GM18526 (cell line): ENCODE measurements around the gene VCL.

ENCODE experiments used
- POLR2A ChIP-seq: IDR thresholded peaks from 3 replicates; pipeline ENCODE4 v1.6.1; 2011; ENCODE audit not compliant: insufficient read length; ENCODE audit errors: extremely low read depth

The VCL gene

DNA sequence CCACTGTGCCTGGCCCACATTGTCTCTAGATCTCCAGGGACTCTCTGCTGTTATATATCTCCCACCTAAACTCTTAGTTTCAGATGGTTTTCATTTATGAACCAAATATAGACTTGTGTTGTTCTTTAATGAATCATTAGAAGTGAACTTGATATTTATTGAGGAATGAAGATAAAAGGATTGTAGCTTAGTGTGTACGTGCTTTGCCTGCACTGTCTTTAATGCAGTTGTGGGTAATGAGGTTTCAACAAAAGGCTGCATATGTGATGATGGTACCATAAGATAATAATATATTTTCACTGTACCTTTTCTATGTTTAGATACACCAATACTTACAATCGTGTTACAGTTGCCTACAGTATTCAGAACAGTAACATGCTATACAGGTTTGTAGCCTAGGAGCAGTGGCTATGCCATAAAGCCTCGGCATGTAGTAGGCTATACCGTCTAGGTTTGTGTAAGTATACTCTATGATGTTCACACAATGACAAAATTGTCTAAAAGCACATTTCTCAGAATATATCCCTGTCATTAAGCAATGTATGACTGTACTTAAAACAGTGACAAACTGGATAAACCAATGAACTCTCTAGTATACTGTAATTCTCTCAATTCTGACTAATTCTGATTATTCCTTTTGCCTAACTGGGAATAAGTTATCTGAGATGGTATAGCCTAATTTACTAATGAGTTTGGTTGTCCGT, 25.2 kb downstream of the VCL start:
- no peak for TF ChIP-seq POLR2A

DNA sequence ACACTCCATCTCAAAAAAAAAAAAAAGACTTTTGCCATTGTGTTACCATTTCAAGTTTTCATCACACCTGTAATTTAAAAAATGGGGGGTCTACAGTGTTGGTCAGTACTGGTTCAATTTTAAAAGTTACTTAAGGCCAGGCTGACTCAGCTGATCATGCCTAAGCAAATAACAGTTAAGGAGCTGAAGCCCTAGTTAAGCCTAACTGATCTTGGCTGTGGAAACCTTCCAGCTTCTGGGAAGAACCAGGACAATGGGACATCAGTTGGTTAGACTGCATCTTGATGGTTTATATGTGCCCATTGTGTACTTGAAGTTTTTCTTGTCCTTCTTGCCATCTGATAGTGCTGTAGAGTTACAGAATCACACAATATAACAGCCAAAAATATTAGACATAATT, 26.7 kb downstream of the VCL start:
- TF ChIP-seq POLR2A: no peak

DNA sequence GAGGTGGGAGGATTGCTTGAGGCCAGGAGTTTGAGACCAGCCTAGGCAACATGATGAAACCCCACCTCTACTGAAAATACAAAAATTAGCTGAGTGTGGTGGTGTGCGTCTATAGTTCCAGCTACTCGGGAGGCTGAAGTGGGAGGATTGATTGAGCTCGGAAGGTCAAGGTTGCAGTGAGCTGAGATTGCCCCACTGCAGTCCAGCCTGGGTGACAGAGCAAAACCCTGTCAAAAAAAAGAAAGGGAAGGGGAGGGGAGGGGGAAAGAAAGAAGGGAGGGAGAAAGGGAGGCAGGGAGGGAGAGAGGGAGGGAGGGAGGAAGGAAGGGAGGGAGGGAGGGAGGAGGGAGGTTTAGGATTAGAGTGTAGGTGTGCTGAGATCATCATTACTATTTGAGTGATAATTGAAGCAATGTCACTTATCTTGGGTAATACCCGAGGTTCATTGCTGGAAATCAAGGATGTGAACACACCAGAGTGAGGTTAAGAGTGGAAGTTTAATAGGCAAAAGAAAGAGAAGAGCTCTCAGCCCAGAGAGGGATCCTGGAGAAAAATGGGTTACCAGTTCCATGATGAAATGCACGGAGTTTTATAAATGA, 27.6 kb downstream of the VCL start:
- no peak for TF ChIP-seq POLR2A

DNA sequence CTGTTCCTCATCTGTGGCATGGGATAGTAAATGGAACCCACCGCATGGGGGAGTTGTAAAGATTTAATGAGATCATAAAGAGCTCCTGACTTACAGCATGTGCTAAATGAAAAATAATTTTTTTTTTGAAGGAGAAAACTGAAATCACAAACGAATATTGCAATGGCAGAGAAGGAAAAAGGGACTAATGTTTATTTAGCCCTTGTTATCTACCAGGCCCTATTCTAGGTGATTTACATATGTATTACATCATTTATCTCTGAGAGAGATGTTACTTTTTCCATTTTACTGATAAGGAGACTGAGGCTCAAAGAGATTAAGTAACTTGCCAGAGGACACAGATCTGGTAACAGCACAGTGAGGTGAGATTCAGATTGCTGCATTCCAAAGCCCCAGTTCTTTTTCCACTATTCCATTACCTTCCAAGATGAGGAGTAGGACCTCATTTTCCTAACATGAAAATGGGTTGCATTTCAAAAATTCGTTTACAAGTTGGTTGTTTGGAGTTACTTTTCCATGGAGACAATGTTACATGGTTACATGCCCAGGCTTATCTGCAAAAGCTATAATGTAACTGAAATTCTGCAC, 28.6 kb downstream of the VCL start:
- TF ChIP-seq POLR2A: no peak

DNA sequence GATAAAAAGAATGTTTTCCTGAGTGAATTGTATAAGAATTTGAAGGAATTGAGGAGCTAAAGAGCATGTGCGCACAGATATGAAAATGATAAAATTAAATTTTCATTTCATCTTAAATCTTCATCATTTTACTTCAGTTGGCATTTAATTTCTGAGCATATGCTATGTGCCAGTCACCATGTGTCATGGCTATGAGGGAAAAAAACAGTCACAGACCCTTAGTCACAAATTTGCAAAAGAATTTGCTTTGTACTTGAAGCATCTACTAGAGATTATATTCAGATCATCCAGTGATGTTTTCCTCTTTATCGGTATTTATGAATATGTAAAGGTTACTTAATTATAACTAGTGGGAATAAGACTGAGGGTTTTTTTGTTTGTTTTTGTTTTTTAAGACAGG, 29.8 kb downstream of the VCL start:
- no peak for TF ChIP-seq POLR2A

DNA sequence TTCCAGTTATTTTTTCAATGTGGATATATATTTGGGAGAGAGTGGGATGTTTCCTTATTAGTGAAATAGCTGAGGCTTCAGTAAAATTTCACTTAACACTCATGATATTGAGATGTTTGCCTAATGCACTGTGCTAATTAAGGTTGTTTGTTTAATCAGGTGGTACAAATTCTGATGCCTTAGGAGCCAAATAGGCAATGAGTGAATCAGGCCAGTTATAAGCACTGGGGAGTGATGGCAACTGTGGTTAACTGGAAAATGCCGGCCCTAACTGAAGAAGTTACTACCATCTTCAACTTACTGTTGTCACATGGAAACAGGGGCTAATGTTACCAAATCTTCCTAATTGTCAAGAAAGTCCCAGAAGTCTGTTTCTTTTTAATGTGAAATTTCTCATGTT, 32.0 kb downstream of the VCL start:
- TF ChIP-seq POLR2A: no peak

DNA sequence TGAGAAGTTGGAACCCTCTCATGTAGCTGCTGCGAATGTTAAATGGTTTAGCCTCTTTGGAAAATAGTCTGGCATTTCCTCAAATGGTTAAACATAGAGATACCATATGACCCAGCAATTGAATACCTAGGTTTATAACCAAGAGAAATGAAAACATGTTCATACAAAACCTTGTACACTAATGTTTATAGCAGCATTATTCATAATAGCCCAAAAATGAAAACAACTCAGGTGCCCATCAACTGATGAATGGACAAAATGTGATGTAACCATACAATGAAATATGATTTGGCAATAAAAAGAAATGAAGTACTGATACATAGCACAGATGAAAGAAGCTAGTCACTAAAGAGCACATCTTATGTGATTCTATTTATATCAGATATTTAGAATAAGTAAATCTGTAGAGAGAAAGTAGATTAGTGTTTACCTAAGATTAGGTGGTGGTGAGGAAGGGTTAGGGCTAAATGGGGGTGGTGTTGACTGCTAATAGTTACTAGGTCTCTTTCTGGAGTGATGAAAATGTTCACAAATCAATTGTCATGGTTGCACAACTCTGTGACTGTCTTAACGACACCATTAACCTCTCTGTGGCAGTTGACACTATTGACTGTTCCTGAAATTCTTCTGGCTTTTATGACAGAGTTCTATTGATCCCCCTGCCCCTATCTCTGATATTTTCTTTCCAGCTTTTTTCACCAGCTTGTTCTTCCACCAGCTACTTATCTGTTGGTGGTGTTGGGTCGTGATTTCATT, 35.2 kb downstream of the VCL start:
- TF ChIP-seq POLR2A: no peak

DNA sequence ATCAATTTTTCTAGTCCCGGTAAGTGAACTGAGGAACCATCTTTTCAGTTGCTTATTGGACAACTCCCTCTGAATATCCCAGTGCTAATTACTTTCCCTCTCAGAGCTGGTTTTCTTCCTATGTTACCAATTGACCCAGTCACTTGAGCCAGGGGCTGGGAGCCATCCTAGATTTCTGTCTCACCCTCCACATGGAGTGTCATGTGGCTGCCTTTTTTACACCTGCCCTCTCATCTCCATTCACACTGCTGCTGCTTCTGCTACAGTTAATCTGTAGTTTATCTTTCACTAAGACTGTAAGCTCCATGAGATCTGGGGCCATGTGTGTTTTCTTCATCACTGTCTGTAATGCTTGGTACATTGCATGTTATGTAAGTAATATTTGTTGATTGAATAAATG, 35.8 kb downstream of the VCL start:
- no peak for TF ChIP-seq POLR2A

DNA sequence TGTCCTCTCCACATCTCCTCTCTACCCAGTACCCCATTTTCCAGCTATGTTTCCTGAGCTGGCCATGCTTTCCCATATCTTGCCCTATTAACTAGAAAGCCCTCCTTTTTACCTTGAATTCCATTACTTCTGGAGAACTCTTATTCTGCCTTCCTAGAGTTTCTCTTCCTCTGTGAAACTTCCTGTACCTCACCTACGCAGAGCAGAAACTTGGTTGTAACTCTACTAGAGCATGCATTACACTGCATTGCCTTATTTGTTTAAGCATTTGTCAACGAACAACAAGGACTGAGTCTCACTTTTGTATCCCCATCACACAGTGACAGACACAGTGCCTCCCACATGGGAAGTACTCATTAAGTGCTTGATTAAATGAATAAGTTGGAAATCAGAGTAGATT, 36.4 kb downstream of the VCL start:
- no peak for TF ChIP-seq POLR2A

DNA sequence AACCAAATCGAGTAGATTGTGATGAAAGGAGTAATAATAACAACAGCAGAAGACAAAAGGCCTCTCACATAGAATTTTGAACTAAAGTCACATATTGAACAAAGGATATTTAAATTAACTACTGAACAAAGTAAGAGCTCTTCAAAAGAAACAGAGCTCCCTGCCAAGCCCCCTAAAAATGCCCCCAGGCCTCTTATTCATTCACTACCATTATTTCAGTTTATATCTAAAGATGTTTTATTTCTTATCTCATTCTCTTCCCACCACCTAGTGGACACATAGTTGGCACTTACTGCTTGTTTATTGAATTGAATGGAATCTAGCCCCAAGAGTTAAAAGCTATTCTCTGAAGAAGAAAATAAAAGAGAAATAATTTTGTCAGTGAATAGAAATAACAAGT, 37.4 kb downstream of the VCL start:
- TF ChIP-seq POLR2A: no peak

DNA sequence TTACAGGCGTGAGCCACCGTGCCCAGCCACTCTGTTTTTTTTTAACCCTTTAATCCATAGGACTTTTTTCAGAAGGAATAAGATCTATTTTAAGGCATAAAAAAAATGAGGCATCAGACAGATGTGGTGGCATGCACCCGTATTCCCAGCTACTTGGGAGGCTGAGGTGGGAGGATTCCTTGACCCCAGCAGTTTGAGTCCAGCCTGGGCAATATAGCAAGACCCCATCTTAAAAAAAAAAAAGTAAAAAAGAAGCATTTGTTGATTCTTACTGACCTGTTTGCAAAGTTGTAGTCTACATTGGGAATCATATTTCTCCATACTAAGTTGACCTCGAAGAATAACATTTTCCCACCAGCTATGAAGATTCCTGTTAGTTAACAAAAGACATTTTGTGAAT, 38.6 kb downstream of the VCL start:
- no peak for TF ChIP-seq POLR2A

DNA sequence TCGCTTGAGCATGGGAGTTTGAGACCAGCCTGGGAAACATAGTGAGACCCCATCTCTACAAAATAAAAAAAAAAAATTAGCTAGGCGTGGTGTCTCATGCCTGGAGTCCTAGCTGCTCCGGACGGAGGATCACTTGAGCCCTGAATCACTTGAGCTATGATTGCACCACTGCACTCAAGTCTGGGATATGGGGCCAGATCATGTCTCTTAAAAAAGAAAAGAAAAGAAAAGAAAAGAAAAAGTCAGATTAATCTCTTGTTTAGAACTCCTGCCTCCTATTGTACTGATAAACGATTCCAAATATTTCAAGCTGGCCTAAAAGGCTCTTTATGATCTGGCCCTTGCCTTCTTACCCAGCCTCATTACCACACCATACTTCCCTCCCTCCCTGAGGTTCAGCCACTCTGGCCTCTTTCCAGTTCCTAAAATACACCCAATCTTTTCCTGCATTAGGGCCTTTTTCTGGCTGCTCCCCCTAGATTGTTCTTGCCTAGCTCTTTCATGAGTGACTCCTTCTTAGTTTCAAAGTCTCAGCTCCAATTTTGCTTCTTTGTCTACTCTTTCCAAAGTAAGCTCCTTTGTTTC, 41.7 kb downstream of the VCL start:
- no peak for TF ChIP-seq POLR2A

DNA sequence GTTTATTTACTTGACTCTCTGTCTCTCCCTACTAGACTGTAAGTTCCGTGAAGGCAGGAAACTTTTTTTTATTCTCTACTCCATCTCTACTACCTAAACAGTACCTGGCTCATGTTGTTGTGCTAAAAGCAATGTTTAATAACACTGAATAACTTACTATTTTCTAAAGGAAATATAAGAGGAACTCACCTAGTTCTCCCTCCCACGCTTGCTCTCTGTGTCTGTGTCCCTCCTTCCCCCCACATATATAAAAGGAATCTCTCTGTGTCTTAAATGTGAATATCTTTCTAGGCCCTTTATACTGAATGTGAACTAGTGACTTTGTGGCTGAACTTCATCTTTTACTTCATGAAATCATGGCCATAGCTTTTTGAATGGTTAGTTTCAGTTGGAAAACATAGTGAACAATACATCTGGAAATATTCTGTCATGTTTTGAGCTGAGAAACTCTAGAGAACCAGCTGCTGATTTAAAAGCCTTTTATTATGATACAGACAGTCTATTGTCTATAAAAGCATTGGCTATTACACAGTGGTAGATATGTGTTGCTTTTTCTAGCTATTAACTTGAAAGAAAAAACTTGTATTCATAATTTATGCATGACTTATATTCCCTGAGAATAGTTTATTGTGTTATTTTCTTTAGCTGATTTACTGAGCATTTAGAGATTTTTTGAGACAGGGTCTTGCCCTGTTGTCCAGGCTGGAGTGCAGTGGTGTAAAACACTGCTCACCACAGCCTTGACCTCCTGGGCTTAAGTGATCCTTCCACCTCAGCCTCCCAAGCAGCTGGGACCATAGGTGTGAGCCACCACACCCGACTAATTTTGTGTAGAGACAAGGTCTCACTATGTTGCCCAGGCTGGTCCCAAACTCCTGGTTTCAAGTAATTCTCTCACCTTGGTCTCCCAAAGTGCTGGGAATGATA, 42.5 kb downstream of the VCL start:
- TF ChIP-seq POLR2A: no peak

DNA sequence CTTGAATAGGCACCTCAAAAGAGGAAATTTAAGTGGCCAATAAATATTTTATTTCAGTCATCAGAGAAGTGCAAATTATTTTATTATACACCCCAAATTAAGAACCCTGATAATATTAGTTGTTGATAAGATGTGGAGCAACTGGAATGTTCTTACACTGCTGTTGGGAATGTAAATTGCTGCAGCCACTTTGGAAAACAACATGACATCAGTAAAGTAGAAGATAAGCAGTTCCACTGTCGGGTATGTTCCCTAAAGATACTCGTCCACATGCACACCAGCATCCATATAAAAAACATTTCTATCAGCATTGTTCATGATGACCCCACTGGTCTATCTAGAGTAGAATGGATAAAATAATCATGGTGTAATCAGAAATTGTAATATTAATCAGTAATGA, 46.5 kb downstream of the VCL start:
- no peak for TF ChIP-seq POLR2A

DNA sequence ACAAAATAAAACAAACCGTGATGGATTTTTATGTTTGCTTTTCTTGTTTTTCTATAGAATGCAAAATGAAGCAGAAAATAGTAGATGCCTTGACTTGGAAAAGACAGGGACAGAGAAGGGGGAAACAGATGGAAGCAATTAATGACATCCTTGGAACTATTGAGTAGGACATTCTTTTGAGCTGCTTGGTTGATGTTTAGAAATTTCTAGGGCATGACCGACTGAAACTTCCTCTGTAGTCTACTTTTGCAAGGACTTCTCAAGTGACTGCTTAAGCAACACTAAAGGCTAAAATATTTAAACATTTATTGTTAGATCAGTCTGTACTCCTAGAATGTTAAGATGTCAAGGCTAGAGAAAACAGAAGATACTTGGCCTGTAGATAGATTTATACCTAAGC, 49.4 kb downstream of the VCL start:
- TF ChIP-seq POLR2A: no peak
